HG03025 (cell line): ENCODE data around the gene TSPY4.
"Not testable (repeated sequence)": the region's sequence is repeated elsewhere in the genome, so short reads cannot be mapped to it uniquely, and the experiment has no call there.

Experiments used
- ATAC-seq: cut with Tn5 transposase; IDR thresholded peaks from one replicate; pipeline ENCODE4 v1.9.1; 2021; ENCODE audit warnings: mild to moderate bottlenecking, moderate library complexity; ENCODE audit not compliant: unreplicated experiment, low FRiP score

TSPY4 gene

GRCh38 chrY:9337164-9337563, at the start of gene TSPY4:
Gene TSPY4 (plus strand): TSS chrY:9337464. CDS start chrY:9337510, 46 bp downstream.
- ATAC-seq = not testable (repeated sequence)

GRCh38 chrY:9320996-9321395, 16.3 kb upstream of the TSPY4 start:
- no peak for ATAC-seq

GRCh38 chrY:9357497-9357896, 20.2 kb downstream of the TSPY4 start, which contains the start of gene TSPY8:
Gene TSPY8 (plus strand): TSS chrY:9357797. CDS start chrY:9357843, 46 bp downstream.
- ATAC-seq = not testable (repeated sequence)
